Adipocyte (in vitro differentiated cells): ENCODE results near the gene PAK4.

Source experiments
- DNase-seq: peaks from one replicate; pipeline ENCODE4 v3.0.0-alpha.2; 2015; ENCODE audit warnings: low read depth
- H3K27me3 ChIP-seq: replicated peaks from 2 replicates; pipeline ENCODE4 v1.7.0; 2013; ENCODE audit warnings: mild to moderate bottlenecking, low read length, moderate library complexity; ENCODE audit not compliant: control insufficient read depth, insufficient read depth
- H3K36me3 ChIP-seq: 2 replicates; pipeline ENCODE4 v1.7.0; 2013; ENCODE audit warnings: low read length, mild to moderate bottlenecking, moderate library complexity; ENCODE audit not compliant: control insufficient read depth, insufficient read depth, severe bottlenecking
- H3K4me1 ChIP-seq: 2 replicates; pipeline ENCODE4 v1.7.0; 2013; ENCODE audit warnings: mild to moderate bottlenecking, low read length, moderate library complexity; ENCODE audit not compliant: control insufficient read depth, insufficient read depth
- H3K4me3 ChIP-seq: 2 replicates; pipeline ENCODE4 v1.7.0; 2013; ENCODE audit warnings: mild to moderate bottlenecking, low read length, moderate library complexity
- H3K9ac ChIP-seq: 2 replicates; pipeline ENCODE4 v1.7.0; 2013; ENCODE audit warnings: mild to moderate bottlenecking, low read length, moderate library complexity
- H3K9me3 ChIP-seq: 2 replicates; pipeline ENCODE4 v1.7.0; 2013; ENCODE audit warnings: mild to moderate bottlenecking, low read length, moderate library complexity; ENCODE audit not compliant: control insufficient read depth

PAK4 gene

GRCh38 chr19:39154100-39154628, 28.6 kb downstream of the PAK4 start:
- Histone ChIP-seq H3K36me3 (peaks cover under 1% of the 10 kb centered on the region), H3K27me3 (no peaks in the 10 kb centered on the region), H3K4me3 (no peak overlapping the region), H3K9ac (no peak overlapping the region), H3K4me1 (peaks cover 5% of the 10 kb centered on the region), H3K9me3 (no peaks in the 10 kb centered on the region)
- DNase-seq, result no peak

- peaks cover 5% of the 10 kb centered on the region for H3K4me1 ChIP-seq
- no peak for DNase-seq
- H3K4me3 ChIP-seq, result no peak overlapping the region
- no peaks in the 10 kb centered on the region for H3K27me3 ChIP-seq
- H3K9me3 ChIP-seq, result no peaks in the 10 kb centered on the region
- H3K36me3 ChIP-seq, result no peaks in the 10 kb centered on the region
- H3K9ac ChIP-seq, result no peak overlapping the region
These were observed 29.1 kb downstream of the PAK4 start for GRCh38 chr19:39154629-39155100.

- Histone ChIP-seq H3K36me3 (no peaks in the 10 kb centered on the region), H3K27me3 (no peaks in the 10 kb centered on the region), H3K9ac (no peak overlapping the region), H3K4me3 (no peak overlapping the region), H3K4me1 (peaks cover 6% of the 10 kb centered on the region), H3K9me3 (no peaks in the 10 kb centered on the region)
- DNase-seq, result no peak
These were observed 29.6 kb downstream of the PAK4 start for GRCh38 chr19:39155114-39155700.

GRCh38 chr19:39155741-39156140, 30.2 kb downstream of the PAK4 start:
- no peak for DNase-seq

GRCh38 chr19:39156326-39157230, 31.0 kb downstream of the PAK4 start:
- H3K4me1 ChIP-seq, result peaks cover 16% of the 10 kb centered on the region
- peak; percentile 27 for DNase-seq
- no peak overlapping the region for H3K9ac ChIP-seq
- H3K9me3 ChIP-seq, result no peaks in the 10 kb centered on the region
- no peaks in the 10 kb centered on the region for H3K36me3 ChIP-seq
- no peaks in the 10 kb centered on the region for H3K27me3 ChIP-seq
- no peak overlapping the region for H3K4me3 ChIP-seq

More at GRCh38 chr19:39155741-39156140, 30.2 kb downstream of the PAK4 start:
- Histone ChIP-seq H3K9ac (no peak overlapping the region), H3K4me1 (peaks cover 11% of the 10 kb centered on the region), H3K27me3 (no peaks in the 10 kb centered on the region), H3K36me3 (no peaks in the 10 kb centered on the region), H3K4me3 (no peak overlapping the region), H3K9me3 (no peaks in the 10 kb centered on the region)

- H3K36me3 ChIP-seq, result no peaks in the 10 kb centered on the region
- H3K27me3 ChIP-seq, result no peaks in the 10 kb centered on the region
- no peak overlapping the region for H3K9ac ChIP-seq
- H3K9me3 ChIP-seq, result no peaks in the 10 kb centered on the region
- peaks cover 16% of the 10 kb centered on the region for H3K4me1 ChIP-seq
- no peak overlapping the region for H3K4me3 ChIP-seq
- DNase-seq, result no peak
These were observed 31.9 kb downstream of the PAK4 start for GRCh38 chr19:39157275-39157996.

GRCh38 chr19:39157997-39158389, 32.4 kb downstream of the PAK4 start:
- Histone ChIP-seq H3K27me3 (no peaks in the 10 kb centered on the region), H3K36me3 (no peaks in the 10 kb centered on the region), H3K4me3 (no peak overlapping the region), H3K9me3 (no peaks in the 10 kb centered on the region), H3K9ac (no peak overlapping the region), H3K4me1 (peaks cover 16% of the 10 kb centered on the region)
- DNase-seq, result no peak

- H3K36me3 ChIP-seq, result no peaks in the 10 kb centered on the region
- H3K4me1 ChIP-seq, result peaks cover 16% of the 10 kb centered on the region
- no peak overlapping the region for H3K4me3 ChIP-seq
- no peak overlapping the region for H3K9ac ChIP-seq
- H3K9me3 ChIP-seq, result no peaks in the 10 kb centered on the region
- no peak for DNase-seq
- no peaks in the 10 kb centered on the region for H3K27me3 ChIP-seq
These were observed 33.2 kb downstream of the PAK4 start for GRCh38 chr19:39158646-39159260.

- H3K4me3 ChIP-seq, result no peak overlapping the region
- H3K9me3 ChIP-seq, result no peaks in the 10 kb centered on the region
- H3K27me3 ChIP-seq, result no peaks in the 10 kb centered on the region
- DNase-seq, result peak; percentile 11
- H3K9ac ChIP-seq, result peak overlapping the region; percentile 40
- H3K36me3 ChIP-seq, result no peaks in the 10 kb centered on the region
- H3K4me1 ChIP-seq, result peaks cover 16% of the 10 kb centered on the region
These were observed 34.9 kb downstream of the PAK4 start for GRCh38 chr19:39160523-39160861.

GRCh38 chr19:39160889-39161672, 35.5 kb downstream of the PAK4 start:
- peaks cover 16% of the 10 kb centered on the region for H3K4me1 ChIP-seq
- H3K4me3 ChIP-seq, result no peak overlapping the region
- no peaks in the 10 kb centered on the region for H3K27me3 ChIP-seq
- no peak for DNase-seq
- H3K9me3 ChIP-seq, result no peaks in the 10 kb centered on the region
- no peaks in the 10 kb centered on the region for H3K36me3 ChIP-seq
- peak overlapping the region; percentile 40 for H3K9ac ChIP-seq
